Neural cell (in vitro differentiated cells): ENCODE measurements around the gene ADGRD1. TPM values are rescaled to one million over a fixed set of nuclear protein-coding genes. Genes with fewer than 3 reads are reported as not detected.

Source experiments
- H2AFZ ChIP-seq: fragments of 200-600, 300-800 bp; sonication (generic), shearing (Covaris generic); 2 replicates; pipeline ENCODE4 v1.6.0; 2014; ENCODE audit warnings: low read depth, mild to moderate bottlenecking, antibody characterized with exemption, low read length, moderate library complexity
- H3F3A ChIP-seq: fragments of 200-600 bp; shearing (Covaris generic); 2 replicates; pipeline ENCODE4 v1.6.1; 2016; ENCODE audit warnings: mild to moderate bottlenecking, moderate library complexity, mixed read lengths, antibody characterized with exemption, low read length; ENCODE audit not compliant: insufficient read depth, poor library complexity, severe bottlenecking
- H3K27ac ChIP-seq: fragments of 200-600, 300-800 bp; sonication (generic), shearing (Covaris generic); 2 replicates; pipeline ENCODE4 v1.5.1; 2014; ENCODE audit warnings: mild to moderate bottlenecking, low read length, moderate library complexity
- H3K27me3 ChIP-seq: fragments of 300-800, 200-600 bp; sonication (generic), shearing (Covaris generic); 2 replicates; pipeline ENCODE4 v1.6.0; 2014; ENCODE audit warnings: mild to moderate bottlenecking, low read depth, low read length, moderate library complexity; ENCODE audit not compliant: insufficient read depth
- H3K36me3 ChIP-seq: fragments of 300-800, 200-600 bp; sonication (generic), shearing (Covaris generic); 2 replicates; pipeline ENCODE4 v1.5.1; 2014; ENCODE audit warnings: mild to moderate bottlenecking, antibody characterized with exemption, low read length, moderate library complexity; ENCODE audit not compliant: insufficient read depth
- H3K4me2 ChIP-seq: fragments of 300-800, 200-600 bp; sonication (generic), shearing (Covaris generic); 2 replicates; pipeline ENCODE4 v1.6.0; 2014; ENCODE audit warnings: mild to moderate bottlenecking, low read length
- H3K4me3 ChIP-seq: fragments of 300-800, 200-600 bp; sonication (generic), shearing (Covaris generic); 2 replicates; pipeline ENCODE4 v1.5.1; 2014; ENCODE audit warnings: mild to moderate bottlenecking, low read length, moderate library complexity
- H3K79me2 ChIP-seq: fragments of 200-600 bp; shearing (Covaris generic); replicated peaks from 2 replicates; pipeline ENCODE4 v1.6.0; 2014; ENCODE audit warnings: mild to moderate bottlenecking, low read length, moderate library complexity; ENCODE audit not compliant: insufficient read depth
- H3K9ac ChIP-seq: fragments of 300-800, 200-600 bp; sonication (generic), shearing (Covaris generic); 2 replicates; pipeline ENCODE4 v1.6.1; 2016; ENCODE audit warnings: mild to moderate bottlenecking, low read length, mixed read lengths
- H3K9me2 ChIP-seq: fragments of 200-600 bp; shearing (Covaris generic); 2 replicates; pipeline ENCODE4 v1.6.1; 2016; ENCODE audit warnings: mild to moderate bottlenecking, low read length, mixed read lengths; ENCODE audit not compliant: insufficient read depth
- H3K9me3 ChIP-seq: fragments of 200-600, 300-800 bp; sonication (generic), shearing (Covaris generic); 2 replicates; pipeline ENCODE4 v1.6.1; 2016; ENCODE audit warnings: mild to moderate bottlenecking, mixed run types, low read length, moderate library complexity, mixed read lengths
- H4K20me1 ChIP-seq: fragments of 200-600 bp; shearing (Covaris generic); 2 replicates; pipeline ENCODE4 v1.6.1; 2016; ENCODE audit warnings: mild to moderate bottlenecking, mixed run types; ENCODE audit not compliant: insufficient read depth
- EP300 ChIP-seq: fragments of 450-650 bp; conservative IDR thresholded peaks from 2 replicates; pipeline ENCODE4 v1.6.1; 2014; ENCODE audit warnings: antibody characterized with exemption, mild to moderate bottlenecking, moderate library complexity; ENCODE audit not compliant: poor library complexity, severe bottlenecking
- EZH2 ChIP-seq: fragments of 200-600, 300-800 bp; shearing (Covaris generic), sonication (generic); IDR thresholded peaks from 2 replicates; pipeline ENCODE4 v1.6.1; 2014; ENCODE audit warnings: antibody characterized with exemption, low read length, borderline replicate concordance, mild to moderate bottlenecking; ENCODE audit not compliant: insufficient read depth, poor library complexity, severe bottlenecking
- MXI1 ChIP-seq: fragments of 450-650 bp; conservative IDR thresholded peaks from 2 replicates; pipeline ENCODE4 v1.6.1; 2014; ENCODE audit warnings: antibody characterized with exemption, mild to moderate bottlenecking; ENCODE audit not compliant: poor library complexity, severe bottlenecking
- POLR2AphosphoS5 ChIP-seq: IDR thresholded peaks from 2 replicates; pipeline ENCODE4 v1.6.1; 2012
- RAD21 ChIP-seq: fragments of 450-650 bp; conservative IDR thresholded peaks from 2 replicates; pipeline ENCODE4 v1.6.1; 2014; ENCODE audit warnings: antibody characterized with exemption, mild to moderate bottlenecking, moderate library complexity
- REST ChIP-seq: IDR thresholded peaks from 2 replicates; pipeline ENCODE4 v1.6.1; 2012; ENCODE audit warnings: borderline replicate concordance
- SMC3 ChIP-seq: fragments of 450-650 bp; conservative IDR thresholded peaks from 2 replicates; pipeline ENCODE4 v1.6.1; 2014; ENCODE audit warnings: antibody characterized with exemption, mild to moderate bottlenecking, moderate library complexity; ENCODE audit not compliant: poor library complexity
- TAF1 ChIP-seq: IDR thresholded peaks from 2 replicates; pipeline ENCODE4 v1.6.1; 2012; ENCODE audit warnings: low read depth
- polyA plus RNA-seq: library from polyadenylated mRNA; depleted of rRNA; stranded (reverse); fragments of >200 nt; gene quantifications from 2 replicates; pipeline ENCODE4 v1.2.3, GENCODE V29; 2014
- TF ChIP-seq, protein P1 (sequence below): fragments of 450-650 bp; IDR thresholded peaks from 2 replicates; pipeline ENCODE4 v1.5.1; 2014; ENCODE audit warnings: antibody characterized with exemption, mild to moderate bottlenecking, moderate library complexity; ENCODE audit not compliant: poor library complexity, severe bottlenecking

ADGRD1 gene
- polyA plus RNA-seq, 1 donor from 2014 or later: 1.7 TPM

DNA sequence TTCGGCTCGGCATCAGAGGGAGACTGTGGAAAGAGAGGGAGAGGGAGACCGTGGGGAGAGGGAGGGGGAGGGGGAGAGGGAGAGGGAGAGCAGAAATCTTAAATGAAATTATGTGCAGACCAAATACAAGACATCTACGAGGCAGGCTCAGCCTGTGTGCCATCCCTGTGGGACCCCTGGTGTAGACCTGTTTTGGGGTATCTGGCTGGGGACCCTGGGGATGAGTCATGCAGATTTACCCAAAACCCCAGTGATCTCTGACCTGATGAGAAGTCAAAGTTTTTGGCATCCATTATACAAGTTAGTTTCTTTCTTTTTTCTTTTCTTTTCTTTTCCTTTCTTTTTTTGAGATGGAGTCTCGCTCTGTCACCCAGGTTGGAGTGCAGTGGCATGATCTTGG lies 44.4 kb downstream of the ADGRD1 start:
- no peaks in the 10 kb centered on the region for H3K9me2 ChIP-seq
- H3K9me3 ChIP-seq: no peaks in the 10 kb centered on the region
- TF ChIP-seq POLR2AphosphoS5 (no peak), SMC3 (no peak), EZH2 (no peak), REST (no peak), MXI1 (no peak)
- no peak overlapping the region for H3K9ac ChIP-seq
- H3F3A ChIP-seq: no peaks in the 10 kb centered on the region
- no peaks in the 10 kb centered on the region for H3K36me3 ChIP-seq
- no peak overlapping the region for H2AFZ ChIP-seq
- no peaks in the 10 kb centered on the region for H3K79me2 ChIP-seq
- no peak overlapping the region for H3K27ac ChIP-seq
- no peak overlapping the region for H3K4me3 ChIP-seq
- no peaks in the 10 kb centered on the region for H4K20me1 ChIP-seq
- no peak overlapping the region for H3K4me2 ChIP-seq
- H3K27me3 ChIP-seq: no peaks in the 10 kb centered on the region

DNA sequence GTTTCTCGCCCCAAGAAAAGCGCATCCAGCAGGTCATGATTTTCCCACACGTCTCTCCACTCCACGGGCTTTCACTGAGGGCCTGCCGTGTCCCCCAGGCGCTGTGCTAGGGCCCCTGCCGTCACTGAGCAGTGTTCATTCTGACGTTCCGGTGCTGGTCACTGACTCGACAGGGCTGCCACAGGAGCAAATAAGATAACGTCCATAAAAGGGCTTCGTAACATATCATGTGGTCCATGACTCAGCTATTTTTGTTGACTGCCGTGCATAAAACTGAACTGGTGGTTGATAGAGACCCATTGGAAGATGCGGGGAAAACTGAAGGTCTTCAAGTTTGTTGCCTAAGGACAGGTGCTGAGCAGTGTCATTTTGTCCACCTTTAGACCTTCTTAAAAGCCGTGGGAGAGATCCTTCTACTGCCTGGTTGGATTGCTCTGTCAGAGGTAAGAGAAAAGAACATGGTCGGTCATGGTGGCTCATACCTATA lies 46.3 kb downstream of the ADGRD1 start:
- H3K9me2 ChIP-seq: no peaks in the 10 kb centered on the region
- no peak overlapping the region for H3K9ac ChIP-seq
- TF ChIP-seq RAD21 (no peak), MXI1 (no peak), EZH2 (no peak), REST (no peak), EP300 (no peak), POLR2AphosphoS5 (no peak), TAF1 (no peak), SMC3 (no peak)
- TF ChIP-seq, protein P1, sequence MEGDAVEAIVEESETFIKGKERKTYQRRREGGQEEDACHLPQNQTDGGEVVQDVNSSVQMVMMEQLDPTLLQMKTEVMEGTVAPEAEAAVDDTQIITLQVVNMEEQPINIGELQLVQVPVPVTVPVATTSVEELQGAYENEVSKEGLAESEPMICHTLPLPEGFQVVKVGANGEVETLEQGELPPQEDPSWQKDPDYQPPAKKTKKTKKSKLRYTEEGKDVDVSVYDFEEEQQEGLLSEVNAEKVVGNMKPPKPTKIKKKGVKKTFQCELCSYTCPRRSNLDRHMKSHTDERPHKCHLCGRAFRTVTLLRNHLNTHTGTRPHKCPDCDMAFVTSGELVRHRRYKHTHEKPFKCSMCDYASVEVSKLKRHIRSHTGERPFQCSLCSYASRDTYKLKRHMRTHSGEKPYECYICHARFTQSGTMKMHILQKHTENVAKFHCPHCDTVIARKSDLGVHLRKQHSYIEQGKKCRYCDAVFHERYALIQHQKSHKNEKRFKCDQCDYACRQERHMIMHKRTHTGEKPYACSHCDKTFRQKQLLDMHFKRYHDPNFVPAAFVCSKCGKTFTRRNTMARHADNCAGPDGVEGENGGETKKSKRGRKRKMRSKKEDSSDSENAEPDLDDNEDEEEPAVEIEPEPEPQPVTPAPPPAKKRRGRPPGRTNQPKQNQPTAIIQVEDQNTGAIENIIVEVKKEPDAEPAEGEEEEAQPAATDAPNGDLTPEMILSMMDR: no peak
- no peaks in the 10 kb centered on the region for H4K20me1 ChIP-seq
- no peaks in the 10 kb centered on the region for H3K79me2 ChIP-seq
- H3K9me3 ChIP-seq: no peaks in the 10 kb centered on the region
- no peaks in the 10 kb centered on the region for H3F3A ChIP-seq
- H3K4me2 ChIP-seq: no peak overlapping the region
- no peaks in the 10 kb centered on the region for H3K36me3 ChIP-seq
- H3K27ac ChIP-seq: no peak overlapping the region
- H3K27me3 ChIP-seq: no peaks in the 10 kb centered on the region
- no peak overlapping the region for H2AFZ ChIP-seq
- no peak overlapping the region for H3K4me3 ChIP-seq
